Liver (tissue), 3 donors: ENCODE results near the gene MRPS14.

ENCODE experiments used
- ATF3 ChIP-seq: IDR thresholded peaks from 2 replicates; pipeline ENCODE4 v1.6.1; 2016; ENCODE audit warnings: antibody characterized with exemption
- CTCF ChIP-seq: fragments of 150-350 bp; IDR thresholded peaks from 2 replicates; pipeline ENCODE4 v1.5.1; 2017; ENCODE audit warnings: improper control_type of control experiment, low read depth, low read length; ENCODE audit not compliant: missing input control
- EGR1 ChIP-seq, 2 donors: IDR thresholded peaks; 2 replicates each; pipeline ENCODE4 v1.6.1; 2016 to 2018; ENCODE audit warnings: antibody characterized with exemption in 2 of 2, low read depth in 2 of 2
- FOXA1 ChIP-seq: IDR thresholded peaks from 2 replicates; pipeline ENCODE4 v1.6.1; 2016; ENCODE audit warnings: antibody characterized with exemption
- HNF4G ChIP-seq: IDR thresholded peaks from 2 replicates; pipeline ENCODE4 v1.6.1; 2016; ENCODE audit warnings: antibody characterized with exemption
- JUND ChIP-seq, 2 donors: IDR thresholded peaks; 2 replicates each; pipeline ENCODE4 v1.6.1; 2016; ENCODE audit warnings: antibody characterized with exemption in 2 of 2
- MAX ChIP-seq: IDR thresholded peaks from 2 replicates; pipeline ENCODE4 v1.6.1; 2016; ENCODE audit warnings: antibody characterized with exemption
- RAD21 ChIP-seq, 2 donors: IDR thresholded peaks; 2 replicates each; pipeline ENCODE4 v1.6.1; 2016; ENCODE audit warnings: antibody characterized with exemption in 2 of 2, mild to moderate bottlenecking in 2 of 2
- RXRA ChIP-seq, 2 donors: IDR thresholded peaks; 2 replicates each; pipeline ENCODE4 v1.6.1; 2017 to 2018; ENCODE audit warnings: antibody characterized with exemption in 2 of 2, mild to moderate bottlenecking in 1 of 2
- SP1 ChIP-seq: IDR thresholded peaks from 2 replicates; pipeline ENCODE4 v1.6.1; 2018; ENCODE audit warnings: antibody characterized with exemption, mild to moderate bottlenecking
- TAF1 ChIP-seq: conservative IDR thresholded peaks from 2 replicates; pipeline ENCODE4 v1.6.1; 2016; ENCODE audit warnings: antibody characterized with exemption, mild to moderate bottlenecking
- TF ChIP-seq, protein P1 (sequence below): IDR thresholded peaks from 2 replicates; pipeline ENCODE4 v1.6.1; 2016; ENCODE audit warnings: antibody characterized with exemption, mild to moderate bottlenecking
- donor health status: healthy.
- donor health status: healthy.

- no peak for TF ChIP-seq CTCF
- TF ChIP-seq TAF1 = no peak
- TF ChIP-seq, protein P1, sequence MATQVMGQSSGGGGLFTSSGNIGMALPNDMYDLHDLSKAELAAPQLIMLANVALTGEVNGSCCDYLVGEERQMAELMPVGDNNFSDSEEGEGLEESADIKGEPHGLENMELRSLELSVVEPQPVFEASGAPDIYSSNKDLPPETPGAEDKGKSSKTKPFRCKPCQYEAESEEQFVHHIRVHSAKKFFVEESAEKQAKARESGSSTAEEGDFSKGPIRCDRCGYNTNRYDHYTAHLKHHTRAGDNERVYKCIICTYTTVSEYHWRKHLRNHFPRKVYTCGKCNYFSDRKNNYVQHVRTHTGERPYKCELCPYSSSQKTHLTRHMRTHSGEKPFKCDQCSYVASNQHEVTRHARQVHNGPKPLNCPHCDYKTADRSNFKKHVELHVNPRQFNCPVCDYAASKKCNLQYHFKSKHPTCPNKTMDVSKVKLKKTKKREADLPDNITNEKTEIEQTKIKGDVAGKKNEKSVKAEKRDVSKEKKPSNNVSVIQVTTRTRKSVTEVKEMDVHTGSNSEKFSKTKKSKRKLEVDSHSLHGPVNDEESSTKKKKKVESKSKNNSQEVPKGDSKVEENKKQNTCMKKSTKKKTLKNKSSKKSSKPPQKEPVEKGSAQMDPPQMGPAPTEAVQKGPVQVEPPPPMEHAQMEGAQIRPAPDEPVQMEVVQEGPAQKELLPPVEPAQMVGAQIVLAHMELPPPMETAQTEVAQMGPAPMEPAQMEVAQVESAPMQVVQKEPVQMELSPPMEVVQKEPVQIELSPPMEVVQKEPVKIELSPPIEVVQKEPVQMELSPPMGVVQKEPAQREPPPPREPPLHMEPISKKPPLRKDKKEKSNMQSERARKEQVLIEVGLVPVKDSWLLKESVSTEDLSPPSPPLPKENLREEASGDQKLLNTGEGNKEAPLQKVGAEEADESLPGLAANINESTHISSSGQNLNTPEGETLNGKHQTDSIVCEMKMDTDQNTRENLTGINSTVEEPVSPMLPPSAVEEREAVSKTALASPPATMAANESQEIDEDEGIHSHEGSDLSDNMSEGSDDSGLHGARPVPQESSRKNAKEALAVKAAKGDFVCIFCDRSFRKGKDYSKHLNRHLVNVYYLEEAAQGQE = no peak
- no peak for TF ChIP-seq MAX
- TF ChIP-seq FOXA1 = no peak
- no peak for TF ChIP-seq RAD21 (IDR thresholded peaks at IDR 0.05)
- no peak for TF ChIP-seq ATF3
- no peak for TF ChIP-seq EGR1 (IDR thresholded peaks at IDR 0.05; ENCODE audit: low read depth in 2 of 2)
- TF ChIP-seq HNF4G = no peak
- no peak for TF ChIP-seq RXRA (IDR thresholded peaks at IDR 0.05)
- TF ChIP-seq SP1 = no peak
- no peak for TF ChIP-seq JUND (IDR thresholded peaks at IDR 0.05)
These were observed 31.8 kb downstream of the MRPS14 start for GRCh38 chr1:174991473-174991872.
